ENCODE measurements around the gene TTLL10.
"Not testable (repeated sequence)": the region's sequence is repeated elsewhere in the genome, so short reads cannot be mapped to it uniquely, and the experiment has no call there.

TTLL10 gene

DNA sequence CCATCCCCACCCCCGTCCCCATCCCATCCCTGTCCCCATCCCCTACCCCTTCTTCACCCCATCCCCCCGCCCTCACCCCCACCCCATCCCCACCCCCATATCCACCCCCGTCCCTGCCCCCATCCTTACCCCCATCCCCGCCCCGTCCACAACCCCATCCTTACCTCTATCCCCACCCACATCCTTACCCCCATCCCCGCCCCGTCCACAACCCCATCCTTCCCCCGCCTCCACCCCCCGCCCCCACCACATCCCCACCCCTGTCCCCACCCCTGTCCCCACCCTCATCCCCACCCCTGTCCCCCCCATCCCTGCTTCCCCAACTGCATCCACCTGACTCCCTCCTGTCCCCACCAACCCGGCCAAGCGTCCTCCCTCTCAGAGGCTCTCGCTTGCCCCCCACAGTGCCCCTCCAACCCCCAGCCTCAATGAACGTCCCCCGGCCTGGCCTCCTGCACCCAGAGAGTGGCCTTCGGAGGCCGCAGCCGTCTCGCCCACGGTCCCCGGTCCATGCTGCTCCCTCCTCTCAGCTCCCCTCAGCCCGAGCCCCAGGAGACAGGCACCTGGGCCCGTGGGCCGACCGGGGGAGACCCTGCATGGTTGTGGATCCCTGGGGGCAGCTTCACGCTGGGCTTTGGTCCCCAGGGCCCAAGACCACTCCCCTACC is 32.3 kb upstream of the TTLL10 start:
- DNase-seq (ENCODE audit: low read depth in 3 of 3) = no peak

DNA sequence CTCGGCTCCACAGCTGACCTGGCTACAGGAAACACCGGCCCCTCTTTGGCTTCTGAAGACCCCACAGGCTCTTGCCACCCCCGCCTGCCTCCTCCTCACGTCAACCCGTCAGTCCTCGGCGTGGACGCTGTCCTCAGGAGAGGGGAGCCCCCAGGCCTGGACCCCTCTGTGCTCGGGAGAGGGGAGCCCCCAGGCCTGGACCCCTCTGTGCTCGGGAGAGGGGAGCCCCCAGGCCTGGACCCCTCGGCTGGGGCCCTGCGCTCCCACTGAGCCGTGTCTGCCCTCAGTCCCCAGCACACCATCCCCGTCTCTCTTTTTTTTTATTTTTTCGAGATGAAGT is 31.8 kb upstream of the TTLL10 start:
- DNase-seq (ENCODE audit: low read depth in 3 of 3) = no peak

DNA sequence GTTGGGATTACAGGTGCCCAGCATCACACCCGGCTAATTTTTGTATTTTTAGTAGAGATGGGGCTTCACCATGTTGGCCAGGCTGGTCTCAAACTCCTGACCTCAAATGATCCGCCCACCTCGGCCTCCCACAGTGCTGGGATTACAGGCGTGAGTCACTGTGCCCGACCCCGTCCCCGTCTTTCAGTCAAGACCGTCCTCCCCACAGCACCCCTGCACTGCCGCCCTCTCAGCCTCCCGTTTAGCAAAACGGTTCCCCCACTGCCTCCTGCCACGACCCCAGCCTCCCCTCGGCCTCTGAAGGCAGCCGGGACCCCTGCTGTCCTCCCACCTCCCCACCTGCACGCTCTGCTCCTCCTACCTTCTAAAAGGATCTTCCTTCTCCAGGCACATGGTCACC is 31.3 kb upstream of the TTLL10 start:
- DNase-seq (ENCODE audit: low read depth in 3 of 3) = not testable (repeated sequence)

DNA sequence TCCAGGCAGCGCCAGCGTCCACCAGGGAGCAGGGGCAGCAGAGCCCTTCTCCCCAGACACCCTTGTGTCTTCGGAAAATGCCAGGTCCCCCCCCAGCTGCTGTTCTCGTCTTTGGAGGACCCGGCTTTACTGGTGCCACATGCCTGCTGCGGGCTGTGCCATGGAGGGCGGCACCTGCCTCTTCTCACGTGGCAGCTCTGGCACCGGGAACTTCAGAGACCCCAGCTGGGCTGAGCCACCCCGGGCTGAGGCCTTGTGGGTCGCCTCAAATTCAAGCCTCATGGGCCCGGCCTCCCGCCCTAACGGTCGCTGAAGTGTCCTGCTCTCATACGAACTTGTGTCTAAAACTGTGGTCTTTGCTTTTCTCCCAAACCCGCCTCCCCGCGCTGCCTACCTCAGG is 30.8 kb upstream of the TTLL10 start:
- DNase-seq (ENCODE audit: low read depth in 3 of 3) = no peak

DNA sequence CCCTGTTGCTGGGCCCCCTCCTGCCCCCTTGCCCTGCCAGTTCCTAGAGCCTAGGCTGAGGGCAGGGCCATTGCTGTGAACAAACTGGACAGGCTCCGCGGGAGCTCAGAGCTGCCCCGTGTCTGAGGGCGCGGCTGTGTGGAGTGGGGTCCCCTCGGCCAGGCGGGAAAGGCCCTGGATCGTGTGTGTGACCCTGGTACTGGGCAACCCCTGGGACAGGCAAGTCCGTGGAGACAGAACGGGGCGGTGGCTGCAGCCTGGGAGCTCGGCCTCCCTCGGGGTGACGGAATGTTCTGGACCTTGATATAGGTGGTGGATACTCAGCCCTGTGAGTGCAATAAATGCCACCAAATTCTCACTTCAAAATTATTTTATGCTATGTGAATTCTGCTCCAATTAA is 30.0 kb upstream of the TTLL10 start:
- DNase-seq (ENCODE audit: low read depth in 3 of 3) = no peak

DNA sequence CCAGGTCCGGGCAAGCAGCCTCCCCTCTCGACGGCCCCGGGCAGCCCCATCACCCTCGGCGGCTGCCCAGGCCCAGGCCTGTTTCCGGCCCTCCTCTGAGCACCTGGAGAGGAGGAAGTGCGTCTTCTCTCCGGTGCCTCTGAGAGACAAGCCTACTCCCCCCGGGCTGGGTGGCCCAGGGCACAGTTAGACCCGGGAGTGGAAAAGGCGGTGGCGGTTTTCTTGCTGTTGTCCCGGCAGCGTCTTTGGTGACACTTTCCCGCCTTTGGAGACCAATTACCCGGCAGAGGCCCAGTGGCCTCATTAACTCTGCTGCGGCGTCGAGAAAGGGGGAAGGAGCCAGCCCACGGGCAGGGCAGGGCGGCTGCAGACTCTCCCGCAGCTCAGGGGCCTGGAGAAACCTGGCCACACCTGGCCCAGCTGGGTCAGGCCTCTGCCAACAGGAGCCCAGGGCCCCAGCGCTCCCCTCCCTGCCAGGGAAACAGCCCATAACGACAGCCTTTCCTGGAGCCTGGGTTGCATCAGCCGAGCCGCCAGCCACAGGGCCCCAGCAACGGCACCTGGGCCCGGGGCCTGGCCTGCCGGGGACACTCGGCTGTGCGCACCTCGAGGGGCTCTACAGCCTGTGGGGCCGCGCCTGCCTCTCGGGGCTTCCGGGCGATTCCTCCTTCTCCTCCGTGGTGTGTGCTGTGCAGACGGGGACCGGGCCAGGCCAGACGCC is 29.4 kb upstream of the TTLL10 start:
- DNase-seq (ENCODE audit: low read depth in 3 of 3) = peak in 1 of 3 experiments; percentile 42

DNA sequence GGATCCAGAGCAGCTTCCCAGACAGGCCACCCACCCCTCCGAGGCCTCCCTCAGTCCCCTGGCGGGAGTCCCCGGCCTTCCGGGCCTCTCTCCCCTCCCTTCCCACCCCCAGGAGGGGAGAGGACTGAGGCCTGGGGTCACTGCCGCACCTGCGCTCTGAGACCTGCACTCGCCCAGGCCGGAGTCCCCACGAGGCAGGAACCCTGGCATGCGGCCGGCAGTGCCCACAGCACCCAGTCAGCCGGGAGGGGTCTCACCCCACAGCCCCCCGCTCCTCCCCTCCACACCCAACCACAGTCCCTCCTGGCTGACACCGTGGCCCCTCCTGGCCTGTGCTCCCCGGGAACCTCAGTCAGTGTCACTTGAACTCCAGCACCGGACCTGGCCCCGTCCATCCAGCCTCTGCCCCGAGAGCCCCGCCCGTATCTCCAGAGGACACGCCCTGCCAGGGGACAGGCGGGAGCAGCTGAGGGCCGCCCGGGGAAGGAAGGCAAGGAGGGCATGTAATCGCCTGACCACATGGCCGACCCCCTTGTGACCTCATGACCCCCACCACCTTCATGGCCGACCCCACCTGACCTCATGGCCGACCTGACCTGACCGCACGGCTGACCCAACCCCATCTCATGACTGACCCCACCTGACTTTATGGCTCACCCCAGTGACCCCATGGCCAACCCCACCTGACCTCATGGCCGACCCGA is 28.7 kb upstream of the TTLL10 start:
- no peak for DNase-seq (ENCODE audit: low read depth in 3 of 3)

DNA sequence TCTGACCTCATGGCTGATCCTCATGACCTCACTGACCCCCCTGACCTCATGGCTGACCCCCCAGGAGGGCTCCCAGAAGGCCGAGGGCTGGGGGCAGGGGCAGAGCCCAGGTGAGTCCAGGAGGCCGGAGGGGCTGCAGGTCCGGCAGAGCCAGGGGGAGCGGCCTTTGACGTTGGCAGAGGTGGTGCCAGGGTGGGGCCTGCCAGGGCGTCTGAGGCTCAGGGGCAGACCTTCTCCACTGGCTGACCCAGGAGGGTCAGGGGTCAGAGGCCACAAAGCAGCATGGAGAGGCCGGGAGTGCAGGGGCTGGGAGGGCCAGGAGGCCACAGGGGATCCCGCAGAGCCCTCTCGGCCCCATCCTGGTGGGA is 28.1 kb upstream of the TTLL10 start:
- no peak for DNase-seq (ENCODE audit: low read depth in 3 of 3)

DNA sequence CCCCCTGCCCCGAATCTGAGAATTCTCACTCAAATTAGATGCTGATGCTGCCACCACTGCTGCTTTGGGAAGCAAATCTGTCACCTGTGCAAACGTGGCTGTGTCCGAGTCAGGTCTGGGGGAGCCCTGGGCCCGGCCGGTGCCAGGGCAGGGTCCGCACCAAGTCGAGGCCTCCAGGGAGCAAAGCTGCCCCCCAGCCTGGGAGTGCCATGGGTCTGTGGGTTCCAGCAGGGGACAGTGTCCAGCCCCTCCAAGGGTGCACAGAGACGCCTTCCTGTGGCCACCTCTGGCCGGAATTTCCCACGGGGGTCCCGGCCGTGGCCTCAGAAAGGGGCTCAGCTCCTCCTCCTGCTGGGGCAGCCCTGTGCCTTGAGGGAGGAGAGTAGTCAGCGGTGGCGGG is 27.7 kb upstream of the TTLL10 start:
- no peak for DNase-seq (ENCODE audit: low read depth in 3 of 3)

DNA sequence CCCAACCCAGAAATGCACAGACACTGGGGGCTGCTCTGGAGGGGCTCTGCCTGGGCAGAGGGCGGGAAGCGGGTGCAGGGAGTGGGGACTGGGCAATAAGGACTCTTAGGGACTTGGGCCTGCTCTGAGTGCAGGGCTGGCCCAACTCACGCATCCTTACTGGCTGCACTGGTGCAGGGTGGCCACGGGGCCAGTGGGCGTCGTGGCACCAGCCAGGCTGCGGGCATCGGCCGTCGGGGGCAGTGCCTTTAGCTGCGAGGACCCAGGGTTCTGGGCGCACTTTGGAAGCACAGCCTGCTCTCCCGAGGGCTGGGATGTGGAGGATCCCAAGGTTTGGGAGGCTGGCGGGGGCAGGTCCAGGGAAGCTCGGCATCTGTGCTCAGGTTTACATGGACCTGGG is 27.1 kb upstream of the TTLL10 start:
- DNase-seq (ENCODE audit: low read depth in 3 of 3) = no peak

DNA sequence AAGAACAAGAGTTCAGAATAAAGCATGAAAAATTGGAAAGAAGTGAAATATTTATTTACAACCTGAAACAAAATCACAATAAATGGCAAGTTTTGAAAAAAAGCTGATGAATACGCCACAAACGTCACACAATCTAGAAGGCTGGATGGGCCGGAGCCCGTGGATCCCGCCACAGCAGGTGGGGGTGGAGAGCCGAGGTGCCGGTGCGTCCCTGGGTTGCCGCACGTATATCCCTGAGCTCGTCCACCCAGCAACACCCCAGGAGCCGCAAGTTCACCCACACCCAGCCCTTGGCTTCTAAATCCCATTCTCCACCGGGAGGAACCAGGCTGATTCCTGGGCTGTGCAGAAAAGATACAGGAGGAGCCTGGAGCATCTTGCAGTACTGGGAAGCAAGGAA is 25.6 kb upstream of the TTLL10 start:
- no peak for DNase-seq (ENCODE audit: low read depth in 3 of 3)

DNA sequence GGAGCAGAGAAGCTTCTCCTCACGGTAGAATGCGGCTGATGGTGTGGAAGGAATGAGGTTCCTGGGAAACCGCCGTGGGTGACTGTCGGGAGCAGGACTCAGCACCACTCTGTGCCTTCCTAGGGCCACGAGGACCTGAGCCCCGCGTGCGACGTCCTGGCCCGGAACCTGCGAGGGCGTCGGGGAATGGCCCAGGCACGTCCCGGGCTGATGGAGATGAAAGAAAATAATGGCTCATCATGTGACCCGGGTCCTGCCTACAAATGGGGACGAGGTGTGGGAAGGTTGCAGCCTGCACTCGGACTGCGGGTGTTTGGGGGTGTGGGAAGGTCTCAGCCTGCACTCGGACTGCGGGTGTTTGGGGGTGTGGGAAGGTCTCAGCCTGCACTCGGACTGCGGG is 25.1 kb upstream of the TTLL10 start:
- no peak for DNase-seq (ENCODE audit: low read depth in 3 of 3)

DNA sequence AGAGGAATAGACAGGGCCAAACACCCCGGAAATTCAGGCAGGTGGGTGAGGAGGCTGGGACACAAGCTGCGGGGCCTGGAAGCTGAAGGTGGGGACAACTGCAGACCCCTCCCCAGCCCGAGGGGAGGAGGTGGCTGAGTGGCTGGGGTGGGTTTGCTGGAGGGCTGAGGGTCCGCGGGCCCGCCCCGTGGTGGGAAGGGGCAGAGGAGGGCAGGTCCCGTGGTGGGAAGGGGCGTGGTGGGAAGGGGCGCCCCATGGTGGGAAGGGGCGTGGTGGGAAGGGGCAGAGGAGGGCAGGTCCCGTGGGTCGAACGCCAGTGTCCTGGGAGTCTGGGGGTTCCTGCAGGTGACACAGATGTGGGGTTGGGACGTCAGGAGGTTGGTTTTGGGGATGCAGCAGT is 24.3 kb upstream of the TTLL10 start:
- no peak for DNase-seq (ENCODE audit: low read depth in 3 of 3)

DNA sequence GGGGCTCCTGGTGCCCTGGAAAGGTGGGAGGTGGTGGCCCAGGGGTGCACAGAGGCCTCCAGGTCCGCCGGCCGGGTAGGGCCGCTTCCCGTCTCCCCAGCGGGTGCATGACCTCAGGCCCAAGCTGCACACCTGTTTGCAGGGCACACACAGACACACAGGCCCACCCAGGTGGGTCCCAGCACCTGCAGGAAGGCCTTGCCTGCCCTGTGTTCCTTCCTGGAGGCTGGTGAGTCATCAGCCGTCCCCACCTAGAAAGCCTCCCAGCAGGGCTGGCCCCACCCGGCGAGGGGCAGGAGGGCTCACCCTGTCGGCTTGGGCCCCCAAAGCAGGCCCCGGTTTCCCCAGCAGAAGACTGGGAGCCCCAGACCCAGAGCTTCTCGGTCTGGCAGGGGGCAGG is 23.6 kb upstream of the TTLL10 start:
- DNase-seq (ENCODE audit: low read depth in 3 of 3) = no peak

DNA sequence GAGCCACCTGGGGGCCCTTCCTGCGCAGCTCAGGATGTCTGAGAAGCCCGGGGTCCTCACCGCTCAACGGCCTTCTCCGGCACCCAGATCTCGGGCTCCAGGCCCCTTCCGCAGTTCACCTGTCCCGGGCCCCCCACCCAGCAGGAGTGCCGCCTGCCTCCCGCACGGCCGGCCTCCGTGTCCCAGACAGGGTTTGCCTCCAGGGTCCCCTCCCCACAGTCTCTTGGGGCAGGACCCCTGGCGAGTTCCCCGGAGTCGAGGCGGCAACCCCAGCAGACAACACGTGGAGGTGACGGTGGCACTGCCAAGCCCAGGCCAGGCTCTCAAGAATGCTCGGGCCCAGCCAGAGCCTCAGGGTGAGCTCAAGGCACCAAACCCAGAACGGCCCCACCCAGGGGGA is 22.4 kb upstream of the TTLL10 start:
- DNase-seq (ENCODE audit: low read depth in 3 of 3) = no peak

DNA sequence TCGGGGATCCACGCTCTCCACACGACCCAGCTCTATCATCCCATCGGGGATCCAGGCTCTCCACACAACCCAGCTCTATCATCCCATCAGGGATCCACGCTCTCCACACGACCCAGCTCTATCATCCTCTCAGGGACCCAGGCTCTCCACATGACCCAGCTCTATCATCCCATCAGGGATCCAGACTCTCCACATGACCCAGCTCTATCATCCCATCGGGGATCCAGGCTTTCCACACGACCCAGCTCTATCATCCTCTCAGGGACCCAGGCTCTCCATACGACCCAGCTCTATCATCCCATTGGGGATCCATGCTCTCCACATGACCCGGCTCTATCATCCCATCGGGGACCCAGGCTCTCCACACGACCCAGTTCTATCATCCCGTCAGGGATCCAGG is 21.2 kb upstream of the TTLL10 start:
- DNase-seq (ENCODE audit: low read depth in 3 of 3) = not testable (repeated sequence)

DNA sequence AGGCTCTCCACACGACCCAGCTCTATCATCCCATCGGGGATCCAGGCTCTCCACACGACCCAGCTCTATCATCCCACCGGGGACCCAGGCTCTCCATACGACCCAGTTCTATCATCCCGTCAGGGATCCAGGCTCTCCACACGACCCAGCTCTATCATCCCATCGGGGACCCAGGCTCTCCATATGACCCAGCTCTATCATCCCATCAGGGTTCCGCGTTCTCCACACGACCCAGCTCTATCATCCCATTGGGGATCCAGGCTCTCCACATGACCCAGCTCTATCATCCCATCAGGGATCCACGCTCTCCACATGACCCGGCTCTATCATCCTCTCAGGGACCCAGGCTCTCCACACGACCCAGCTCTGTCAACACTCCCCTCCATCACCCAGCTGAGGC is 20.5 kb upstream of the TTLL10 start:
- not testable (repeated sequence) for DNase-seq (ENCODE audit: low read depth in 3 of 3)

DNA sequence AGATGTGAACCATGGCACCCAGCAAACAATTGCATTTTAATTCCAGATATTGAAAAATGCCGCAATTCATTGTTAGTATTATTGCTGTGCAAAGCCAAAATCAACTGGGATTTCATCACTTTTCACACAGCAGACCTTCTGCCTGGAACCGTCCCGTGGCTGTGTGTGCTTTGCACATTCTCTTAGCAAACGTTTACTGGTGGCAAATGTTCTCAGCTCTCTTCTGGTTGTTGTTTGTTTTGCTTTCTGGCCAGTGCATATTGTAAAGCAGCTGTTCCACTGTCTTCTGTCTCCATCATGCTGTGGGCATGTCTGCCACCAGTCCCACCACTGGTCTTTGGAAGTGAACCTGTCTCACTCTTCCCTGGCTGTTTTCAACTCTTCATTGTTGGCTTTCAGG is 19.8 kb upstream of the TTLL10 start:
- DNase-seq (ENCODE audit: low read depth in 3 of 3) = no peak

DNA sequence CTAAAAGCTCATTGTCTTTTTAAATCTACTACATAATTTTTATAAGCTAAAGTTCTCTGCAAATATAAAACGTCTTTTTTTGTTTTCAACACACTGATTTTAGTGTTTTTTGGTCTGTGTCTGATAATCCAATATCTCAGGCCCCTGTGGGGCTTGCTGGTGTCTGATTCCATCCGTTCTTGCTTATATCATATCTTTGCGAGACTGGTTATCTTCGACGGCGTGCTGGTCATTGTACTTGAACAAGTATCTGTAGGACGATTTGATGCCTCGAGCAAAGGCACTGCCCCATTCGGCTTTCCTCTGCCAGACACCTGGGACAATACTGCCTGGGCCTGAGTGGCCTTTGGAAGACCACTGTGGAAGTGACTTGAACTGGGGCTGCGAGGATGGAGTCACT is 18.4 kb upstream of the TTLL10 start:
- no peak for DNase-seq (ENCODE audit: low read depth in 3 of 3)

DNA sequence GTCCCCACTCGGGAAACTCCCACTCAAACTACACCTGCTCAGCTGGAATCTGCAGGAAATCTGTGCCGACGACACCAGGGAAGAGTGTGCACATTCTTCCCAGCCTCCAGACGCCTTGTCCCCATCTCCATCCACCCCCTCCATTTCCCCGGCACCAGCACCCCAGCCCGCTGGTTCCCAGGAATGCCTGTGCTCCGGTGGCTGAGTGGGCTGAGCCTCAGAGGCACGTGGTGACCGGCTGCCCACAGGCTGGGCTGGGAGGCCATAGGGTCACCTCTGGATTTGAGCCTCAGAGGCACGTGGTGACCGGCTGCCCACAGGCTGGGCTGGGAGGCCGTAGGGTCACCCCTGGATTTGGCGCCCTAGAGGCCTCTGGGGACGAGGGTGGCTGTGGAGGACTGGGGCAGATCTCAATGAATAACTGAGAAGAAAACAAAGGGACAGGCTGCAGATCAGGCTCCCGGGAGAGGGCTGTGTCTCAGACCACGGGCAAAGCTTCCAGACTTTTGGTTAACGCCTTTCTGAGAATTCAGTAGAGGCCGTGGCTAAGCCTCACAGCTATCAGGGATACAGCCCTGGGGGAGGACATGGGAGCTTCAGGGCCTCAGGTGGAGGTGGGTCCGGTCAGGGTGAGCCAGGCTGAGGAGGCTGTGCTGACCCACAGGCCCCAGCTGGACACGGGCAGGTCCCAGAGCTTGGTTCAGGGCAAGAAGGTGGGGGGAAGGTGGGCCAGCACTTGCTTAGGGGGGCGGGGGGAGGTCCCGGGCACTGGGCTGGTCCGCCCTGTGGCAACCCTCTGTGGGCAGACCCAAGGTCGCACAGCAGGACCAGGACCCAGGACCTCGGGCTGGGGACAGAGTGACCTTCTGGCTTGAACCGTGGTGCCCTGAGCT is 17.3 kb upstream of the TTLL10 start:
- no peak for DNase-seq (ENCODE audit: low read depth in 3 of 3)

DNA sequence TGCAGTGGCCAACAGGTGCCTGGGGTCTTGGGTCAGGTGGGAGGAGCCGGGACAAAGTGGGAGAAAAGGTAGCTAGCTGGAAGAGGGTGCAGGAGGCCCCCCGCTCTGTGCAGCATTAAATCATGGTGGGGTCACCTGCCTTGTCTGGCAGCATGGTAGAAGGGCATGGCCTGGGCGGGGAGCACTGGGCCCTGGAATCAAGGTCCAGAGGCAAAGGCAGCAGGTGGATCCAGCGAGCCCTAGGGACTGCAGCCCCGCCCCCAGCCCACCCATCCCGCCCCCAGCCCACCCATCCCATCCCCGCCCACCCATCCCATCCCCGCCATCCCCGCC is 16.7 kb upstream of the TTLL10 start:
- no peak for DNase-seq (ENCODE audit: low read depth in 3 of 3)

DNA sequence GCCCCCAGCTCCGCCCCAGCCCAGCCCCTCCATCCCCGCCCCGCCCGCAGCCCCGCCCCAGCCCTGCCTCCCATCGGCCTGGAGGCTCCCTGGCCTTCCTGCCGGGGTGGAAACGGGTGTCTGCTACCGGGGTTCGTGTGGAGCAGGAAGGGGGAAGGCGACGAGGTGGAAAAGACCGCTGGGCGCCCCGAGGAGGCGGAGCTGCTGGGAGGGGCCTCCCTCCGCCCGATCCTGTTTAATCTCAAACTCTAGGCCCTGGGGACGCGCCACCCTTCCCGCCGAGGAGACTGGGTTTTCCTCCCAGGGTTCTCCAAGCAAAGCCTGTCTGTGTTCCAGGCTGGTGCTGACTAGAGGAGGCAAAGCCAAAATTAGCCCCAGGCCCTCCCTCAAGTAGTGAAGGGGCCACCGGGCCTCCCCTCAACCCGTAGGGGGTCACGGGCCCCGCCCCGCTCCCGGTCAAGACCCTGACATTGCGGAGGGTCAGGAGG is 16.2 kb upstream of the TTLL10 start:
- DNase-seq (ENCODE audit: low read depth in 3 of 3) = peak; percentile 33 to 49 (median 34)

Measured in stimulated activated CD4-positive, alpha-beta T cell treated with anti-CD3 and anti-CD28 coated beads, TNF-alpha, amount 100 ng/mL, for 4 hours (primary cell).